NCI-H774 (cell line): ENCODE measurements around the gene TMED10.
"Not testable (repeated sequence)": the region's sequence is repeated elsewhere in the genome, so short reads cannot be mapped to it uniquely, and the experiment has no call there.

ENCODE experiments used
- DNase-seq: peaks from one replicate; lab custom pipeline; 2025; lab: John Stamatoyannopoulos, UW

TMED10 gene

DNA sequence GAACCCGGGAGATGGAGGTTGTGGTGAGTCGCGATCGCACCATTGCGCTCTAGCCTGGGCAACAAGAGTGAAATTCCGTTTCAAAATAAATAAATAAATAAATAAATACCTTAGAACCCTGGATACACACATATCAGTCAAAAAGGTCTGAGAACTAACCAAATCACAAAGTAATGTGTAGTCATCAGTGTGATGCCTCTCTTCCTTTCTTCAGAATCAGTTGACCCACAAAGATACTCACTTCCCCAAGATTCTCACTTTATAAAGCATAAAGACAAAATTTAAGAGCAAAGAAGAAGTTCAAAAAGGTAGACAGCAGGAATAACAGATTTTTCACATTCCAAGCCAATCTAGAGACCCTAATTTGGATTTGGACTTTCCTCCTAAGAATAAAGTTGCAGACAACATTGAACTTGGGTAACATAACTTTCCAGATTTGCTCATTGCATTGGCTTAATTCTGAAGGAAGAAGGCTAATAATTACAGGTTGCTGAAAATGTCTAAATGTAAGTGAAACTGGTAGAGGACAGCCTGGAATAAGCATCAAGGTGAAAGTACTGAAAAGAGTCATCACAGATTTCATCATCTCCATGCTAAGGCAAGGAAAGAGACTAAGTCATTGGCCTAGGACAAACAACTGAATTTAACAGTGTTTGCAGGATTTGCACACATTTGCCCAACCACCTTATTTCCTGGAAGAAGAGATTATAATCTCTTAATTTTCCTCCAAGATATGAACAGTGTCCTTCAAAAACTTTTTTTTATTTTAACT is 17.4 kb downstream of the TMED10 start:
- no peak for DNase-seq

DNA sequence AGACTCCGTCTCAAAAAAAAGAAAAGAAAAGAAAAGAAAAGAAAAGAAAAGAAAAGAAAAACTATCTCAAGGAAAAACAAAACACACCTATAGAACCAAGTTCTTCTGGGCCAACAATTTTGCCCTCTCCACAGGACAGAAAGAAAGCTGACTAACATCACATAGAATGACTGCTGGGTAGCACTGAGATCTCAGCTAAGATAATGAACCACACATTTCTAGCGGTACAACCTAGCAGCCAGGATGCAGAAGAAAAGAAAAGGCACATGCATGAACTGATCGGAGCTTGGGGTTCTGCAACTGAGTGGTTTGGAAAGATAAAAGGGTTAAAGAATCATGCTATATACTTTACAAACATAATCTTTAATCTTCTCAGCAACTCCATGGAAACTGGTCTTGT is 19.5 kb downstream of the TMED10 start:
- no peak for DNase-seq

- no peak for DNase-seq
Measured at GRCh38 chr14:75156111-75156510, 20.3 kb downstream of the TMED10 start.

- DNase-seq = no peak
Measured at GRCh38 chr14:75155169-75155568, 21.2 kb downstream of the TMED10 start.

DNA sequence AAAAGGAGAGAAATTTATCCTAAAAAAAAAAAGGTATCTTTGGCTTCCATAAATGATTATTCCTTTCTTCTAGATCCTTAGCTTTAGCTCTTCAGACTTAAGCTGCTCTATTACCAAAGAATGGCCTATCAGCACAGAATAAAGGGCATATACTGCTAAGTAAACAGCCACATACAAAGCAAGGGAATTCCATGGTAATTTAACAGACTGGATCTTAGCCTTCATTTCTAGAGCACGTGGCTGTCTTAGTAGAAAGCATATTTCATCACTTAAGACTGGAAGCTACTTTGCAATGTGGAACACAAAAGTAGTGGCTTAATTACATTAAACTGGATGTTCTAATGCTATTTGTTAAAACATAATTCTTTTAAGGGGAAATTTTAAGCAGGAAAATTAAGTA is 23.1 kb downstream of the TMED10 start:
- no peak for DNase-seq

- no peak for DNase-seq
Measured at GRCh38 chr14:75151851-75152250, 24.6 kb downstream of the TMED10 start.

DNA sequence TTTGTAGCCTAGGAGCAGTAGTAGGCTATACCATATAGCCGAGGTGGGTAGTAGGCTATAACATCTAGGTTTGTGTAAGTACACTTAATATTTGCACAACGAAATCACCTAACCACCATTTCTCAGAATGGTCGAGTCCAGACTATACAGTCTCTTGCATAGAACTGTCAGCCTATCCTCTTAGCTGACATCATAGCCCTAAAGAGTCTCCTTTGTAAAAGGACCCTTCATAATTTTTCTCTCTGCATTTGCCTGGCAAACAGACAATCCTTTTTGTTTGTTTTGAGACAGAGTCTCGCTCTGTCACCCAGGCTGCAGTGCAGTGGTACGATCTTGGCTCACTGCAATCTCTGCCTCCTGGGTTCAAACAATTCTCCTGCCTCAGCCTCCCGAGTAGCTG is 25.8 kb downstream of the TMED10 start:
- not testable (repeated sequence) for DNase-seq

DNA sequence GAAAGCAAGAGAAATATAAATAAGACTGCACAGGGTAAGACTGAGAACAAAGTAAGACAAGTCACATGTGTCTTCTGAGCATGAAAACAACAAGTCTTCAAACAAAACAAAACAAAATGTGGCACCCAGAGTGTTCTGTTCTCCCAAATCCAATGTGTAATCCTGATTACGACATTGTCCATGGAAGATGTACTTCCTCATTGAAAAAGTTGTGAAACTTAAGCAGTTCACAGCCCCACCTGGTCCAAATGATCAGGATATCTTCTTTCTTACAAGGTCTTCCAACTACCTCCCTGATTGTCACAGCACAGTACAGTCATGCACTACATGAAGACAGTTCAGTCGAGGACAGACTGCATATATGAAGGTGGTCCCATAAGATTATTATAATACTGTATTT is 26.3 kb downstream of the TMED10 start:
- no peak for DNase-seq

GRCh38 chr14:75147423-75148071 is 28.9 kb downstream of the TMED10 start:
- DNase-seq = no peak

DNA sequence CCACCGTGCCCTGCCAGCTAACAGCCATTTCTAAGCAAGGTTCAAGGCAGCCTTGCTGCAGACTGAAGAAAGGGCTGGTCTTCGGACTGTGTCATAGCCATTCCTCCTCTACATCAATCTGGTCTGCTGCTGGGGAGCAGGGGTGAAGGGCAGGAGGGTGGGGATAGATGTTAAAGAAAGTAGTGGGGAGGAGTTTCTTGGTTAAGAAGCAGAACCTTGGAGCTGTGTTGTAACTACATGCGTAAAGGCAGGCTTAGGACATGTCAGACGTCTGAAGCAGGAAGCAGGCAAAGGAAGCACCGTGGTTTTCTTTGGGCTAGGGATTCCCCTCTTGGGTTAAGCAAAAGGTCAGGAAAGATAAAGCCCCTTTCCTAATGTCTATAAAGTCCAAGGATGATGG is 31.5 kb downstream of the TMED10 start:
- no peak for DNase-seq

DNA sequence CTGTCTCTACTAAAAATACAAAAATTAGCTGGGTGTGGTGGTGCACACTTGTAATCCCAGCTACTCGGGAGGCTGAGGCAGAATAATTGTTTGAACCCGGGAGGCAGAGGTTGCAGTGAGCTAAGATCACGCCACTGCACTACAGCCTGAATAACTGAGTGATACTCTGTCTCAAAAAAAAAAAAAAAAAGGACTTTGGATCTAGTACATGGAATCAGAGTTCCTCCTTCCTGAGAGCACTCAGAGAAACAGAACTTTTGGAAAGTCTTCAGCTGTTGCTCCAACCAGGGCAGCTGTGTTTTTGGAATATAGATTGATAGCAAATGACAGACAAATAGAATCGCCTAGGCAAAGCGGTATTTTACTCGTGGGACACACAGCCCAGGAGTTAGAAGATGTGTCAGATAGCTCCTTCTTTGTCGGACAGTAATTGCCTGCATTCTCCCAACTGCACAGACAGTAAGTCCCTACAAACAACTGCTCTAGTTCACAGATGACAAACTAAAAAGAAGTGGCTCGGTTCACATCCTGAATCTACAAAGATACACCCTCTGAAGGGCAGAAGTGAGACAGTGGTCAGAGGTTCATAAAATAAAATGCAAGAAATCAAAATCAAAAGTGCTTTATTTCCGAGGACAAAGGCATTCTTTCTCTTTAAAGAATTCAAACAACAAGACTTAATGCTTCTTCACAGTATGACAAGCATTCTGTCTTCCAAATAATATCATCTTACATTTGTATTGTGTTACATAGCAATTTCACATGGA is 32.5 kb downstream of the TMED10 start:
- DNase-seq = no peak

DNA sequence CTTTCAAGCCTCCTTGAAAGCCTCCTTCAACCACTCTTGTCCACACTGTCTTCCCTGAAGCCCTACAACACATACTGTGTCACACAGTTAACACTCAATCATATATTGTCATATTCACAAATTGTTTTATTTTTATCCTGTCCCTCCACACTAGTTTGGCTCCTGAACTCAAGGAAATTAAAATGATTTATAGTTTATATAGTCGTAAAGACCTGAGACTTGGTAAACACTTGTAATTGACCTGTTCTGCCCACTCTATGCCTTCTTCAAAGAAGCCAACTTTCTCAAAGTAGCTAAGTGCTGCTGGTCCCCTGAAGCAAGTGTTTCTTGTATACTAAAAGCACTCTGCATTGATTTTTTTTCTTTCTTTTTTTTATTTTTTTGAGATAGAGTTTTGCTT is 33.9 kb downstream of the TMED10 start:
- DNase-seq = no peak

GRCh38 chr14:75141967-75142366 is 34.4 kb downstream of the TMED10 start:
- no peak for DNase-seq

- DNase-seq = no peak
Measured at GRCh38 chr14:75141062-75141461, 35.4 kb downstream of the TMED10 start.

- DNase-seq = no peak
Measured at GRCh38 chr14:75140620-75141019, 35.8 kb downstream of the TMED10 start.

DNA sequence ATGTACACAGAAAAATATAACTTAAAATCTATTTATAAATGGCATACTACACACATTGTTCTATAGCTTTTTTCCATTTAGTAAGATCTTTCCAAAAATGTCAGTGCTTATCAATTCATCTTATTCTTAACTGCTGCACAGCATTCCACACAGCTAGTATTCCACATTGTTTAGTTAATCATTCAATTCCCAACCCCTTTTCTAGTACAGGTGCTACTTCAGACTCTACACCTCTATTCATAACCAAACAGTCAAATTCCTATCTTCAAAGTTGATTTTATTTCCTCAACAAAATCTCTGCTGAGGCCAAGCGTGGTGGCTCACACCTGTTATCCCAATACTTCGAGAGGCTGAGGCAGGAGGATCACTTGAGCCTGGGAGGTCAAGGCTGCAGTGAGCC is 37.2 kb downstream of the TMED10 start:
- DNase-seq = no peak

DNA sequence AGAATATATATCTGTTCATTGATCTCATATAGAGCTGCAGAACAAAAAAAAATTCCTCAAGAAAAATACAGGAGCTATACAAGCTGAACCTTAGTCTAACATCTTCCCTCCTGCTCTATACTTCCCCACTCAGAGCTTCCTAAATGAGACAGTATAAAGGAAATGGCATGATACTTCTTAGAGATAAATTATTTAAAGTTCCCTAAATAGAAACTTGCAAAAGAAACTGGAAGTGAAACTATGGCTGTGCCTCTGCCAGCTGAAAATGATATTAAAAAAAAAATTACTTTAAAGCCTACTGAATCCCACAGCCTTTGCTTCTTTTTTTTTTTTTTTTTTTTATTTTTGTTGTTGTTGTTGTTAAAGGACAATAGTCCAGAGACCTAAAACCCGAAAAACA is 37.9 kb downstream of the TMED10 start:
- no peak for DNase-seq

DNA sequence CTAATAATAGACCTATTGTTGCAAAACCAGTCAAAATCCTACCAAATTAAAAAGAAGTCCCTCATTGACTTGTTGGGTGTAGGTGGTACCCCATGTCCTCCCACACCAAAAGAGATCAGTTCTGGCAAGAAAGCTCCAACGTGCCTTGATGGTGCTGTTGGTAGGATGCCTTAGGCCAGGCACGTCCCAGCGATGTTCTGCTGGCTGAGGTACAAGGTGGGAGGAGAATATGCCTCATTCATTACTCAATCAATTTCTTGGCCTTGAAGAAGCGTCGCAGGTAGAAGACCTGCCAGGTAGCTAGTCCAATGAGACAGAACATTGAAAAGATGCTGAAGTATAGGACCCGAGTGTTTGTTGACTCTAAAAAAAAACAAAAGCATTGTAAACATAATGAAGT is 41.8 kb downstream of the TMED10 start:
- DNase-seq = no peak

DNA sequence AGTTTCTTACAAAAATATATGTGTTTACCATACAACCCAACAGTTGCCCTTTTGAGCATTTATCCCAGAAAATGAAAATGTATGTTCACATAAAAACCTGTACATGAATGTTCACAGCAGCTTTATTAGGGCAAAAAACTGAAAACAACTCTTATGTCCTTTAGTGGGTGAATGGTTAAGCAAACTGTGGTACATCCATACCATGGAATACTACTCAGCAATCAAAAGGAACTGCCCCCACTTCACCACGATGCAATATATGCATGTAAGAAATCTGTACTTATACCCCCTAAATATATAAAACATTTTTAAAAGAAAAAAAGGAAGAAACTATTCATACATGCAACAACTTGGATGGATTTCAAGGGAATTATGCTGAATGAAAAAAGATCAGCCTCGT is 42.8 kb downstream of the TMED10 start:
- no peak for DNase-seq

DNA sequence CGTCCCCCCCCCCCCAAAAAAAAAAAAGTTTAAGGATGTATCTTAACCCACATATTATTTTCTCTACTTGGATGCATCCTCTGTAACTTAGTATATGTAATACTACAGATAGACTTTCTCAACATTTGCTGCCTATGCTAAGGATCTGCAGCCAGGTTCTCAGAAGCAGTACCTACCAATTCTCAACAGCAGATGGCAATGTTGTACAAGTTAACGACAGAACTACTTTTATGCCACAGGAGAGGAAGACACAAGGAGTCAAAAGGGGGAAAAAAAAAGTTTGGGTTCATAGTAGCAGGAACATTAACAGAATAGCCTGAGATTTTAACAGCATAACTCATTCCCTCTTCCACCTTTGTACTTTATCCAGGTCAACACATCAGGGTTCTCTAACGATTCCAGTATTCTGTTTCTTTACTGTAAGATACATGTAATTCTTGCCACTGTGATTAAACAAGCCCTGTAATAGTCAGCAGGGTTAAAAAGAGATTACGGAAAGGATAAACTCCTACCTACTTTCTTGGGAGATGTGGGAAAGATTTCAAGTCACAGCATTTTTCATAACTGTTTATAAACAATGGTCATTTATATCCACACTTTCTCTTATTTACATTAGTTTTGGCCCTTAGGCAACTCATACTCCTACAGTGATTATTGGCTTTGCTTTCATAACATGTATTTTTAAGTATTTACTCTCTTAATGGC is 43.9 kb downstream of the TMED10 start:
- DNase-seq = peak; percentile 25

GRCh38 chr14:75128596-75128990 is 47.8 kb downstream of the TMED10 start:
- DNase-seq = no peak

GRCh38 chr14:75127903-75128595 is 48.4 kb downstream of the TMED10 start:
- no peak for DNase-seq
